OCI-LY3 (cell line): Measurements from ENCODE around the gene PNPLA7.
"Not testable (repeated sequence)": the region's sequence is repeated elsewhere in the genome, so short reads cannot be mapped to it uniquely, and the experiment has no call there.

Experiments used
- H2AFZ ChIP-seq: fragments of 200-600, 300-600 bp; shearing (Covaris generic); 2 replicates; pipeline ENCODE4 v1.6.0; 2014; ENCODE audit warnings: antibody characterized with exemption, low read depth, low read length
- H3K27ac ChIP-seq: fragments of 200-600, 300-600 bp; sonication (generic); 2 replicates; pipeline ENCODE4 v1.5.1; 2014; ENCODE audit warnings: mild to moderate bottlenecking, low read length, moderate library complexity, mixed read lengths
- H3K27me3 ChIP-seq: fragments of 200-600, 300-600 bp; sonication (generic); 2 replicates; pipeline ENCODE4 v1.6.1; 2014; ENCODE audit warnings: low read depth, low read length, mixed read lengths
- H3K36me3 ChIP-seq: fragments of 200-600, 300-600 bp; sonication (generic); replicated peaks from 2 replicates; pipeline ENCODE3; 2014; ENCODE audit warnings: low read depth, low read length, mixed read lengths
- H3K4me1 ChIP-seq: fragments of 300-600, 200-600 bp; sonication (generic); 2 replicates; pipeline ENCODE4 v1.6.1; 2014; ENCODE audit warnings: low read length, mixed read lengths
- H3K4me2 ChIP-seq: fragments of 200-600, 300-600 bp; sonication (generic); 2 replicates; pipeline ENCODE4 v1.6.1; 2014; ENCODE audit warnings: low read length, mixed read lengths
- H3K4me3 ChIP-seq: fragments of 300-600, 200-600 bp; sonication (generic); 2 replicates; pipeline ENCODE4 v1.5.1; 2014; ENCODE audit warnings: antibody characterized with exemption, mild to moderate bottlenecking, low read length, moderate library complexity
- H3K79me2 ChIP-seq: fragments of 300-600, 200-600 bp; shearing (Covaris generic); 2 replicates; pipeline ENCODE4 v1.6.1; 2014; ENCODE audit warnings: mild to moderate bottlenecking, low read length, mixed read lengths
- H3K9ac ChIP-seq: fragments of 300-600, 200-600 bp; shearing (Covaris generic); 2 replicates; pipeline ENCODE4 v1.6.0; 2014; ENCODE audit warnings: mild to moderate bottlenecking, low read length, moderate library complexity
- H3K9me3 ChIP-seq: fragments of 200-600, 300-600 bp; shearing (Covaris generic); 2 replicates; pipeline ENCODE4 v1.6.1; 2014; ENCODE audit warnings: low read length, mixed read lengths; ENCODE audit not compliant: insufficient read depth
- H4K20me1 ChIP-seq: fragments of 200-600, 300-600 bp; sonication (generic); 2 replicates; pipeline ENCODE4 v1.6.1; 2016; ENCODE audit warnings: low read length, mixed read lengths; ENCODE audit not compliant: insufficient read depth
- EZH2phosphoT487 ChIP-seq: fragments of 200-600 bp; shearing (Covaris generic); IDR thresholded peaks from 2 replicates; pipeline ENCODE4 v1.6.1; 2018; ENCODE audit warnings: antibody characterized with exemption, mixed run types, low read depth
- TF ChIP-seq, protein P1 (sequence below): fragments of 200-600, 300-600 bp; sonication (generic); IDR thresholded peaks from 2 replicates; pipeline ENCODE4 v1.5.1; 2014; ENCODE audit warnings: antibody characterized with exemption, low read length, low read depth

The PNPLA7 gene

GRCh38 chr9:137552022-137552768 is 2.0 kb upstream of the PNPLA7 start:
- H2AFZ ChIP-seq = no peak overlapping the region
- no peak overlapping the region; the same call in 1 of the 2 replicates for H3K27ac ChIP-seq
- no peaks in the 10 kb centered on the region for H3K9me3 ChIP-seq
- H3K79me2 ChIP-seq = no peaks in the 10 kb centered on the region
- no peaks in the 10 kb centered on the region for H3K27me3 ChIP-seq
- peaks cover 24% of the 10 kb centered on the region for H3K36me3 ChIP-seq
- peaks cover 12% of the 10 kb centered on the region; the same call in 1 of the 2 replicates for H3K4me1 ChIP-seq
- peak overlapping the region; percentile 82 for H3K4me3 ChIP-seq
- peaks cover 3% of the 10 kb centered on the region; the same call in 1 of the 2 replicates for H4K20me1 ChIP-seq
- TF ChIP-seq EZH2phosphoT487 = no peak
- TF ChIP-seq, protein P1, sequence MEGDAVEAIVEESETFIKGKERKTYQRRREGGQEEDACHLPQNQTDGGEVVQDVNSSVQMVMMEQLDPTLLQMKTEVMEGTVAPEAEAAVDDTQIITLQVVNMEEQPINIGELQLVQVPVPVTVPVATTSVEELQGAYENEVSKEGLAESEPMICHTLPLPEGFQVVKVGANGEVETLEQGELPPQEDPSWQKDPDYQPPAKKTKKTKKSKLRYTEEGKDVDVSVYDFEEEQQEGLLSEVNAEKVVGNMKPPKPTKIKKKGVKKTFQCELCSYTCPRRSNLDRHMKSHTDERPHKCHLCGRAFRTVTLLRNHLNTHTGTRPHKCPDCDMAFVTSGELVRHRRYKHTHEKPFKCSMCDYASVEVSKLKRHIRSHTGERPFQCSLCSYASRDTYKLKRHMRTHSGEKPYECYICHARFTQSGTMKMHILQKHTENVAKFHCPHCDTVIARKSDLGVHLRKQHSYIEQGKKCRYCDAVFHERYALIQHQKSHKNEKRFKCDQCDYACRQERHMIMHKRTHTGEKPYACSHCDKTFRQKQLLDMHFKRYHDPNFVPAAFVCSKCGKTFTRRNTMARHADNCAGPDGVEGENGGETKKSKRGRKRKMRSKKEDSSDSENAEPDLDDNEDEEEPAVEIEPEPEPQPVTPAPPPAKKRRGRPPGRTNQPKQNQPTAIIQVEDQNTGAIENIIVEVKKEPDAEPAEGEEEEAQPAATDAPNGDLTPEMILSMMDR = no peak
- H3K9ac ChIP-seq = peak overlapping the region; percentile 61
- peak overlapping the region; percentile 64 for H3K4me2 ChIP-seq

- Histone ChIP-seq H3K4me1 (peaks cover 12% of the 10 kb centered on the region; the same call in 1 of the 2 replicates), H2AFZ (0 out of 2 replicates have a peak within 1 kb of the TSS, but pooled peaks have one; percentile 25)
Observed at GRCh38 chr9:137551264-137552021, 1.2 kb upstream of the PNPLA7 start, which contains the start of gene MRPL41. MRPL41 (plus strand) TSS chr9:137551879; CDS start chr9:137552082, 203 bp downstream.

GRCh38 chr9:137550958-137551263 is 709 bp upstream of the PNPLA7 start:
- Histone ChIP-seq H3K27ac (peak overlapping the region; percentile 41), H3K4me1 (peaks cover 12% of the 10 kb centered on the region; the same call in 1 of the 2 replicates), H2AFZ (0 out of 2 replicates have a peak overlapping the region, but pooled peaks have one; percentile 25), H3K36me3 (peaks cover 13% of the 10 kb centered on the region), H3K4me2 (peak overlapping the region; percentile 83), H3K9ac (peak overlapping the region; percentile 70), H3K4me3 (peak overlapping the region; percentile 90)
- not testable (repeated sequence) for H4K20me1 ChIP-seq, H3K79me2 ChIP-seq, H3K27me3 ChIP-seq, H3K9me3 ChIP-seq

More at GRCh38 chr9:137551264-137552021, 1.2 kb upstream of the PNPLA7 start, which contains the start of gene MRPL41:
- H4K20me1 ChIP-seq = peaks cover 3% of the 10 kb centered on the region; the same call in 1 of the 2 replicates
- peak within 1 kb of the TSS; percentile 70 for H3K9ac ChIP-seq
- TF ChIP-seq, protein P1 = peak; percentile 13; the same call in 1 of the 2 replicates
- TF ChIP-seq EZH2phosphoT487 = no peak
- no peaks in the 10 kb centered on the region for H3K27me3 ChIP-seq
- no peaks in the 10 kb centered on the region for H3K9me3 ChIP-seq
- no peaks in the 10 kb centered on the region for H3K79me2 ChIP-seq
- peaks cover 18% of the 10 kb centered on the region for H3K36me3 ChIP-seq
- peak within 1 kb of the TSS; percentile 83 for H3K4me2 ChIP-seq
- peak within 1 kb of the TSS; percentile 41 for H3K27ac ChIP-seq
- peak within 1 kb of the TSS; percentile 90 for H3K4me3 ChIP-seq

GRCh38 chr9:137547687-137548543 is 2.3 kb downstream of the PNPLA7 start:
- peaks cover 12% of the 10 kb centered on the region; the same call in 1 of the 2 replicates for H3K4me1 ChIP-seq
- H3K4me3 ChIP-seq = no peak overlapping the region
- TF ChIP-seq, protein P1 = no peak
- TF ChIP-seq EZH2phosphoT487 = no peak
- no peaks in the 10 kb centered on the region for H4K20me1 ChIP-seq
- no peaks in the 10 kb centered on the region for H3K79me2 ChIP-seq
- no peak overlapping the region for H3K9ac ChIP-seq
- no peaks in the 10 kb centered on the region for H3K36me3 ChIP-seq
- no peaks in the 10 kb centered on the region for H3K27me3 ChIP-seq
- H3K27ac ChIP-seq = no peak overlapping the region
- H3K9me3 ChIP-seq = no peaks in the 10 kb centered on the region
- H2AFZ ChIP-seq = no peak overlapping the region
- H3K4me2 ChIP-seq = no peak overlapping the region
